Measurements from ENCODE around the gene SNTG2. TPM values are rescaled to one million over a fixed set of nuclear protein-coding genes. Genes with fewer than 3 reads are reported as not detected.
A peak's percentile ranks its signal among the peaks of the same experiment; 100 is the strongest.

Gene SNTG2
- total and polyA plus RNA-seq, 7 donors: 0.26 to 1.7 (median 0.73) TPM; not detected in 2

DNA sequence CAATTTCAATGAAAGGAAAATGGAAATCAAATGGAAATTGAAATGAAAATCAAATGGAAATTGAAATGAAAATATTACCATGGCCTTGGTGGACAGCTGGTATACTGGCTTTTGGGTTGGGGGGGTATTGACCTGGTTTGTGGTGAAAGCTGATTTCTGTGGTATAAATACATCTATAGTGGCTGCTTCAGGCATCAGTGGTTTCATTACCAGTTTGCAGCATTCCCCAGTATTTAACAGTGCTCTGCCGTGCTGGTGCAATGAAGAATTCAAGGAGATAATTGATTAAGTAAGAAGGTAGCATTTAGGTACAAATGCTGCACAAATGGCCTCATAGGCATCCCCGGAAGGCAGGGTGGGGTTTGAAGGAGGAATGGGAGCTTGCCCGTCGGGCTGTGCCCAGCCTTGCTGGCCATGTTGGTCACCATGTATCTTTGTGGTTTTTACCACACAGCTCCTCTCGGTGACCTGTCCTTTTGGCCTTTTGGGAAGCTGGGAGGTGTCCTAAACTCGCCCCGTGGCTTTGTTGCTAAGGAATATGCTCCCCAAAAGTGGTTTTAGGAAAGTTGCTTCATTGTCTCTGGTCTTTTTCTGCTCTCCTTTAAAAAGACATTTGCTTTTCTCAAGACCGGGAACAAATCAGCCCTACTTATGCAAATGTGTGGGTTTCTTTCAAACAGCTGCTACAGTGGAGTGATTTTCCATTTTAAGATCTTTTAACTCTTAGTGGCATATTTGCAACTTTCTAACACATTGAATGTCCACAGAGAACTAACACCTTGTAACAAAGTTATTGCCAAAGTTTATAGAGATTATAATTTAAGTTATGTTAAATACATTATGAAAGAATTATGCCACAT, 28.6 kb downstream of the SNTG2 start:
- no peaks in the 10 kb centered on the region for H3K27me3 ChIP-seq (ENCODE audit: insufficient read depth in 3 of 3, low read length in 2 of 3)
- intact Hi-C loops (cut with DNase I): no loop called here
- WGBS, 3 donors: 53 to 68% (median 62%) methylated on average over 8 of the region's 8 CpGs
- no peaks in the 10 kb centered on the region for H3K4me1 ChIP-seq
- ATAC-seq (no peak), DNase-seq (peak in 1 of 2 donors; percentile 4)
- H3K4me3 ChIP-seq: no peak overlapping the region
- H3K27ac ChIP-seq: no peak overlapping the region
- no peaks in the 10 kb centered on the region for H3K9me3 ChIP-seq
- H3K36me3 ChIP-seq (ENCODE audit: insufficient read depth in 1 of 2, low read depth in 1 of 2): no peaks in the 10 kb centered on the region
- TF ChIP-seq, protein P1, sequence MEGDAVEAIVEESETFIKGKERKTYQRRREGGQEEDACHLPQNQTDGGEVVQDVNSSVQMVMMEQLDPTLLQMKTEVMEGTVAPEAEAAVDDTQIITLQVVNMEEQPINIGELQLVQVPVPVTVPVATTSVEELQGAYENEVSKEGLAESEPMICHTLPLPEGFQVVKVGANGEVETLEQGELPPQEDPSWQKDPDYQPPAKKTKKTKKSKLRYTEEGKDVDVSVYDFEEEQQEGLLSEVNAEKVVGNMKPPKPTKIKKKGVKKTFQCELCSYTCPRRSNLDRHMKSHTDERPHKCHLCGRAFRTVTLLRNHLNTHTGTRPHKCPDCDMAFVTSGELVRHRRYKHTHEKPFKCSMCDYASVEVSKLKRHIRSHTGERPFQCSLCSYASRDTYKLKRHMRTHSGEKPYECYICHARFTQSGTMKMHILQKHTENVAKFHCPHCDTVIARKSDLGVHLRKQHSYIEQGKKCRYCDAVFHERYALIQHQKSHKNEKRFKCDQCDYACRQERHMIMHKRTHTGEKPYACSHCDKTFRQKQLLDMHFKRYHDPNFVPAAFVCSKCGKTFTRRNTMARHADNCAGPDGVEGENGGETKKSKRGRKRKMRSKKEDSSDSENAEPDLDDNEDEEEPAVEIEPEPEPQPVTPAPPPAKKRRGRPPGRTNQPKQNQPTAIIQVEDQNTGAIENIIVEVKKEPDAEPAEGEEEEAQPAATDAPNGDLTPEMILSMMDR (IDR thresholded peaks at IDR 0.05): no peak

DNA sequence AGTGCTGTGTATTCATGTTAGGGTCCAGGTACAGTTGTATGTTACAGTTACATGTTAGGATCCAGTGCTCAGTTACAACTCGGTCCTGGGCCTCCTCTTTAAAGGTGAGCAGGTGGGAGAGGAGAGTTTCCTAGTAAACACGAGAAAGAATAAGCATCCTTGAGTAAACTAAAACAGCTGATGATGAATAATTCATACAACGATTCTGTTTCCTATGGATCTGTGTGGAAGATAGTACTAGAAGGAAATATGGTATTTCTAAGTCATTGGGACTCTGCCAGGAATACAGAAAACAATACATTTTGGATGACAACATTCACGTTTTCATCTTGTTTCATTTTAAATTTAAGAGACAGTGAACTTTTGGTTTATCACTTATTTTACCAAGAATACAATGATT, 29.5 kb downstream of the SNTG2 start:
- intact Hi-C loops (cut with DNase I): no loop called here
- TF ChIP-seq, protein P1 (IDR thresholded peaks at IDR 0.05): no peak
- no peak for DNase-seq
- Histone ChIP-seq H3K9me3 (no peaks in the 10 kb centered on the region), H3K27me3 (ENCODE audit: insufficient read depth in 3 of 3, low read length in 2 of 3) (no peaks in the 10 kb centered on the region), H3K36me3 (ENCODE audit: insufficient read depth in 1 of 2, low read depth in 1 of 2) (no peaks in the 10 kb centered on the region), H3K4me1 (no peaks in the 10 kb centered on the region), H3K4me3 (no peak overlapping the region), H3K27ac (no peak overlapping the region)
- no peak for ATAC-seq
- 56 to 65% (median 61%) methylated on average over 4 of the region's 4 CpGs for WGBS, 3 donors

DNA sequence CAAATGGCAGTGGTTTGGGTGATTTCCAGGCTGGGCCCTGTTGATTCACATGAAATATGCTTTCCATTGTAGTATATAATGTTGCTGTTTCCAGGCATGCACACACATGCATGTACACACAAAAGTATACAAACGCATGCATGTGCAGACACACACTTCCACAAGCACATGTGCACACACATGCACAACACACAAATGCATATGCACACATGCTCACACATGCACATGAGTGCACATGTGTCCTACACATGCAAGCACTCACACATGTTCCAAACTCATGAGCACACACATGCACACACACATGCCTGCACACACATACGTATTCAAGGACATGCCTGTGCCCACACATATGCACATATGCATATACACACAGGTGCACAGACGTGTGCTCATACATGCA, 30.6 kb downstream of the SNTG2 start:
- Histone ChIP-seq H3K36me3 (ENCODE audit: insufficient read depth in 1 of 2, low read depth in 1 of 2) (no peaks in the 10 kb centered on the region), H3K4me3 (no peak overlapping the region), H3K27ac (no peak overlapping the region), H3K9me3 (no peaks in the 10 kb centered on the region), H3K27me3 (ENCODE audit: insufficient read depth in 3 of 3, low read length in 2 of 3) (no peaks in the 10 kb centered on the region), H3K4me1 (no peaks in the 10 kb centered on the region)
- ATAC-seq: no peak
- WGBS, 3 donors: 65 to 96% (median 91%) methylated on average over 3 of the region's 3 CpGs
- no peak for DNase-seq
- TF ChIP-seq, protein P1 (IDR thresholded peaks at IDR 0.05): no peak
- intact Hi-C loops (cut with DNase I): no loop called here

DNA sequence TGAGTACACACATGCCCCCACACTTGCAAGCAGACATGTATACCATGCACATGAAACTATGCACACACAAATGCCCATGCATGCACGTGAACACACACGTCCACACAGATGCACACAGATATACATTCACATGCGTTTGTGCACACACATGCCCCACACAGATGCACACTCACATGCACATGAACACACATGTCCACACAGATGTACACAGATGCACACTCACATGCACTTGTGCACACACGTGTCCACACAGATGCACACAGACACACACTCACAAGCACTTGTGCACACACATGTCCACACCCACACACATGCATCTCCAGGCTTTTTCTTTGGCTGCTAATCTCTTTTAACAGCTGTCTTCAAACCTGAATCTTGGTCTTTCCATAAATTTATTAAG, 31.1 kb downstream of the SNTG2 start:
- Histone ChIP-seq H3K4me1 (no peaks in the 10 kb centered on the region), H3K36me3 (ENCODE audit: insufficient read depth in 1 of 2, low read depth in 1 of 2) (no peaks in the 10 kb centered on the region), H3K9me3 (no peaks in the 10 kb centered on the region), H3K4me3 (no peak overlapping the region), H3K27me3 (ENCODE audit: insufficient read depth in 3 of 3, low read length in 2 of 3) (no peaks in the 10 kb centered on the region), H3K27ac (no peak overlapping the region)
- intact Hi-C loops (cut with DNase I): no loop called here
- 90 to 95% (median 93%) methylated on average over 4 of the region's 4 CpGs for WGBS, 3 donors
- DNase-seq (peak in 1 of 2 donors; percentile 14), ATAC-seq (no peak)
- TF ChIP-seq, protein P1 (IDR thresholded peaks at IDR 0.05): no peak
